Measurements from ENCODE around the gene VIL1.

Gene VIL1

DNA sequence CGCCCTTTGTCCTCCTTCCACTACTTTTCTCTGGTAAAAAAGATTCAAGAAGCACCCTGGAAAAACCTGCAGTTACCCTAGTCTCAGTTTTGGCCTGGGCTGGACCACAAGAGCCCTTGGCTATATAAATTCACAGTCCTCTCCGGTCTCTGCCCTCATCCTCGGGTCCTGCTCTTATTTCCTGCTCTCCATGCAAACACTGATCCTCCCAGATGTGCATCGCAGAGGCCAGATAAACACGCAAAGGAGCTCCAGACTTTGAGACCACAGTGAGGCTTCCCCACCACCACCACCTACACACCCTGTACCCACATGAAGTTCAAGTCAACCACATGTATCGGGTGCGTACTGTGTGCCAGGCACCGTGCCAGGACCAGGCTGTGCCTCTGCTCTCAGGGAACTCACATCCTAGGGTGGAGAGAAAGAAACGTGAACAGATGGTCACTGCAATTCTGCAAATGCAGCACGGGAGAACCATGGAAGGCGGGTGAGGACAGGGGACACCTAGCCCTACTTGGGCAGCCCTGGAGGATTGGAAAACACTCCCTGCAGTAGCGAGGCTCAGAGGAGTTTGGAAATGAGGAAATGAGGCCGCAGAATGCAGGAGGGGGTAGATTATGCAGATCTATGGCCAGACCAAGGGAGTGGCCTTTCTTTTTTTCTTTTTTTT, 11.8 kb upstream of the VIL1 start:
- peak; percentile 45 for DNase-seq

DNA sequence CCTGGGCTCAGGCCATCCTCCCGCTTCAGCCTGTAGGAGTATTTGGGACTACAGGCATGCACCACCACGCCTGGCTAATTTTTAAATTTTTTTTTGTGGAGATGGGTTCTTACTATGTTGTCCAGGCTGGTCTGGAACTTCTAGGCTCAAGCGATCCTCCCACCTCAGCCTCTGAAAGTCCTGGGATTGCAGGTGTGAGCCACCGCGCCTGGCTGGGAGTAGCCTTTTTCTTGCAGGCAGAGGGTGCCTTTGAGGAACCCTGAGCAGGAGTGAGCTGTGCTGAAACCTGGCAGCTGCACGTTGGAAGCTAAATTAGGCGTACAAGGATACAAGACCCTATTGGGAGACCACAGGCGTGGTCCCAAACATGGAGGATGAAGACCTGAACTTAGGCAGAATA, 11.2 kb upstream of the VIL1 start:
- DNase-seq: no peak

DNA sequence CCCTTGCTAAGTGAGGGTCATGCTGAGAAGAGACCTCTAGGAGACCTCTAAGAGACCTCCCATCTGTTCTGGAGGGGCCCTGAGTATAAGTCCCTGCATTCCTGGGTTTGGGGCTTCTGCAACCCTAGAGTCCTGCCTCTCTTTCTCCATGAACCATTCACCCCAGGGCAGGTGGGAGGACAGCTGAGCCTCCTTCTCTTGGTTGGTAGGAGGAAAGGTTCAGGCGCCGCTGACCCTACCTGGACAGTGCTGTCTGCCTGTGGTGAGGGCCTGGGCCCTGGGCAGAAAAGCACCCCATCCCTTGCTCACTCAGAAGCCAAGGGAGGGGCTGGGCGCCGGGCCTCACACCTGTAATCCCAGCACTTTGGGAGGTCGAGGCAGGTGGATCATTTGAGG, 604 bp upstream of the VIL1 start:
- DNase-seq: no peak

DNA sequence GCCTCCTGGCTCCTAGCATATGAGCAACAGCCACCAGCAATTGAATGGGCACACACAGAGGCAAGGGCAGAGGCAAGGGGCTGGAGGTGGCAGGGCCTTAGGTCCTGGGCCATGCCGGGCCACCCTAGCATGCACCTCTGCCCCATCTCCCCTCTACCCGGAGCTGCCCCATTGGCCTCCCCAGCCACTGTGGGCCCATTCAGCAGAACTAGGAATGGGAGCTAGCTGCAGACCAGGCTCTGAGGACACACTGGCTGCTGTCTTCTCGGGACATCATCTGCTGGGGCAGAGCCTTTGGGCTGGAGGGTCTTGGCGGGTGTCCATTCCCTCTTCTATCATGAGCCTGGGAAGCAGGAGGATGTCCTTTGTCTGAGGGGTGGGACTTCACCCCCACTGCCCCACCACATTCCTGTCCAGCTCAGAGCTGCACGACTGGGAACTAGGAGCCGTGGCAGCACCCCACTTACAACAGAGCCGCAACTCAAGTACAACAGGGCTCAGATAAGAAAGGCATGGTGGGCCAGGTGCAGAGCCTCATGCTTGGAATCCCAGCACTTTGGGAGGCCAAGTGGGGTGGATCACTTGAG, 800 bp downstream of the VIL1 start:
- no peak for DNase-seq

DNA sequence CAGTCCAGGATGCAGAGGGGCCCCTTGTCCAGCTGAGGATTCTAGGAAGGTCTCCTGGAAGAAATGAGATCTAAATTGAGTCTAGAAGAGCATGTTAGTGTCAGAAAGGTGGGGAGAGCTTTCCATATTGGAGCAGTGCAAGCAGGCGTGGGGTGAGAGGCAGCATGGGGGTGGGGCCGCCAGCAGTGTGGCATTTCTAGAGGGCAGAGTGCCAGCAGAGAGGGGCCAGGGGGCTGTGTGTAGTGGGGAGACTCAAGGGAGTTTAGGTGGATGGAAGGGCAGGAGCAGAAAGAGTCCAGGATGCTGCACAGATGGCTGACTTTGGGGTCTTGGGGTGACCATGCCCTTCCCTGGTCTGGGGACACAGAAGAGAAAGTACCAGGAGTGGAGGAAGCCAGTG, 2.1 kb downstream of the VIL1 start:
- no peak for DNase-seq

DNA sequence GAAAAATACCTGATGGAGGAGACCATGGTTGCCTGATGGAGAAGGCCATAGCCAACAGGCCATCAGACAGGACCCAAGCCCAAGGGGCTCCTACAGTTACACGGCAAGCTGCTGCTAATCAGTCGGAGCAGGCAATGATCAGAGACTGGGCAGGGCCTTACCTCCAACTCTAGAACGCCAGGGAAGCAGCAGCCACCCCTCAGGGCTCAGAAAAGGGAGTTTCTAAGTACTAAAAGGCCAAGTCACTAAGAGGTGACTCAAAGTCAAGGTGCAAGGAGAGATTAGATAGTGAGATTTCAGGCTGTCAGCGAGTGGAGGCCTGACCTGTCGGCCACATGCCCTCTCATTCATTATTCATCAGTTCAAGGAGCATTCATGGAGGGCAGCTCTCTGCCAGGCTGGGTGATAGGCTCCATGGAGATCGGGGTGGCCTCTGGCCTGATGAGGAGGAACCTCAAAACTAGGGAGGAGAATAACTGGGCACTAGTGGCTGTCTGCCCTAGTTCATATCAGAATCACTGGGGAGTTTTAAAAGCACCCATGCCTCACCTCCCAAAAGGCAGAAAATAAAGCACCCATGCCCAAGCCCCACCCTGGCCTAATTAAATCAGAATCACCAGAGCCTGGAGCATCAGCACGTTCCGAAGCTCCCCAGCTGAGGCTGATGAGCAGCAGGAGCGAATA, 3.6 kb downstream of the VIL1 start:
- no peak for DNase-seq

DNA sequence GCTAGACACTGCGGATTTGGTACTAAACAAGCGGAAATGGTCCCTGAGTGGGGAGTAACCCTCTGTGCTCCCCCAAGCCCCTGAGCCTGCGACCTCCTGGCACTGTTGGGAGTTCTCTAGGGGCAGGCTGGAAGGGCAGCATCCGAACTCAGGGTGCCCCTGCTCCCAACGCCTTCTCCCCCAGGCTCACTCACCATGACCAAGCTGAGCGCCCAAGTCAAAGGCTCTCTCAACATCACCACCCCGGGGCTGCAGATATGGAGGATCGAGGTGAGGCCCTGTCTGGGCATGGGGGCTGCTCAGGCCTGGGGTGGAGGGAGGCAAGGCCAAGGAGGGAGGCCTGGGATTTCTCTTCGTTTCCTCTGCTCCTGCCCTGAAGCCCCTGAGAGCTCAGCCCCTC, 4.7 kb downstream of the VIL1 start:
- DNase-seq: no peak

DNA sequence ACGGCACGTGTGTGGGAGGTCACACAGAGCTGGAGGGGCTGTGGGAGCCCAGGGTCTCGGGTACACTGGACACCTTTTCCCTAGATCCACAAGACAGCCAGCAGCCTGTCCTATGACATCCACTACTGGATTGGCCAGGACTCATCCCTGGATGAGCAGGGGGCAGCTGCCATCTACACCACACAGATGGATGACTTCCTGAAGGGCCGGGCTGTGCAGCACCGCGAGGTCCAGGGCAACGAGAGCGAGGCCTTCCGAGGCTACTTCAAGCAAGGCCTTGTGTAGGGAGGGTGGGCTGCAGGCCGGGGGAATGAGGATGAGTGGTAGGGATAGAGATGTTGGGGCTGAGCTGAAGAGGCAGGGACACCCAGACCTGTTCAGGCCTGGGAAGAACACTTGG, 6.6 kb downstream of the VIL1 start:
- DNase-seq: no peak

DNA sequence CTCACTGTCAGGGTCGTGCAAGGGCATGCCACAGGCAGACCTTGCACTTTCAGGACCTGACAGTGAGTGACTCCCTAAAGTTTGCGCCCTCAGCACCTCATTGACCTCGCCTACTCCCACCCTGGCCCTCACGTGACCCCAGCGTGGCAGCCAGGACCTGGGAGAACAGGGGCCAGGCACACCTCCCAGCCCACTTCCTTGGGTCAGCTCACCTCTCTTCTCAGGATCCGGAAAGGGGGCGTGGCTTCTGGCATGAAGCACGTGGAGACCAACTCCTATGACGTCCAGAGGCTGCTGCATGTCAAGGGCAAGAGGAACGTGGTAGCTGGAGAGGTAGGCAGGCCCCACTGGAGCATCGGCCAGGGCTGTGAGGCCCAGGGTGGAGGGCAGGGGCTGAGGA, 8.8 kb downstream of the VIL1 start:
- no peak for DNase-seq

DNA sequence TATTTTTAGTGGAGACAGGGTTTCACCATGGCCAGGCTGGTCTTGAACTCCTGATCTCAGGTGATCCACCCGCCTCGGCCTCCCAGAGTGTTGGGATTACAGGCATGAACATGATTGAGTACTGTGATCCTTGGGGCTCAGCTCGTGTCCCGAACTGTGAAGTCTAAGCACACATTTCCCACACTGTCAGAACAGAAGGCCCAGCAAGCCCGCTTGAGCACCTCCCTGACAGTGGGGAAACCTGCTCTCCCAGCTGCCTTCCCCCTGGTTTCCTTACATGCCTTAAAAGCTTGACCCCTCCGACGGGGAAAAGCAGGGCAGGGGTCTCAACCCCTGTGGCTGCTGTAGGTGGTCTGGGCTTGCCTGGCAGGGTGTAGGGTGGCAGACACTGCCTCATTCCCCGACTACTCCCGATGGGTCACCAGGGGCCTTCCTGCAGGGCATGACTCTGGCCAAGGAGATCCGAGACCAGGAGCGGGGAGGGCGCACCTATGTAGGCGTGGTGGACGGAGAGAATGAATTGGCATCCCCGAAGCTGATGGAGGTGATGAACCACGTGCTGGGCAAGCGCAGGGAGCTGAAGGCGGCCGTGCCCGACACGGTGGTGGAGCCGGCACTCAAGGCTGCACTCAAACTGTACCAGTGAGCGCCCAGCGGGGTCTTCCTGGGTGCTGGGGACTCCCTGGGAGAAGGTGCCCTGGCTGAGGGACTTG, 10.1 kb downstream of the VIL1 start:
- DNase-seq: no peak

DNA sequence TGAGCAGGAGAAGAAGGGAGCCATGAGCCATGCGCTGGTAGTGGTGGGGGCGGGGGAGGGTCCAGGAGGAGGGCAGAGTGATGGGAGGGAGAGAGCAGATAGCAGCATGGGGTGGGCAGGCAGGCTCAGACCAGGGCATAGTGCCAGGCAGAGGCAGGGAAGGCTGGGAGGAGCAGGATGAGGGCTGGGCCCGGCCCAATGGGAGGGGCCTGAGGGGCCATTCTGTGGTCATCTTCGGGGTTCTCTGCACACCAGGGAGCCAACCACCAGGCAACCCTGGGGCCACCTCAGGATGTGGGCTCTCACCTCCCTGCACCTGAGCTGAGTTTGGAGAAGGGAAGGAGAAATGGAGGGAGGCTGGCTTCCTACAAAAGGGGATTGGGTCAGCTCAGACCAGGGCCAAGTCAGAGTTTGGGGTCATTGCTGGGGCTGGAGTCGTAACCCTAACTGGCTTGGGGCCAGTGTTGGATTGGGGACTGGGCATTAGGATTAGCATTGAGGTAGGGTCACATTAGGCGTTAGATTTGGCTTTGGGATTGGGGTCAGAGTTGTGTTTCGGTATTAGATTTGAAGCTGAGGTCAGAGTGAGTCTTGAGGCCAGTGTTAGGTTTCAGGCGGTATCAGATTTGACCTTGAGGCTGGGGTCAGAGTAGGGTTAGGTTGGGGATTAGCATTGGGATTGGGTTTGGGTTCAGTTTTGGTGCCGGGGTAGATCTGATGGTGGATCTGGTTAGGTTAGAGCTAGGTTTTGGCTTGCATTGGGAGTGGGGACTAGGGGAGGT, 11.2 kb downstream of the VIL1 start:
- DNase-seq: no peak

DNA sequence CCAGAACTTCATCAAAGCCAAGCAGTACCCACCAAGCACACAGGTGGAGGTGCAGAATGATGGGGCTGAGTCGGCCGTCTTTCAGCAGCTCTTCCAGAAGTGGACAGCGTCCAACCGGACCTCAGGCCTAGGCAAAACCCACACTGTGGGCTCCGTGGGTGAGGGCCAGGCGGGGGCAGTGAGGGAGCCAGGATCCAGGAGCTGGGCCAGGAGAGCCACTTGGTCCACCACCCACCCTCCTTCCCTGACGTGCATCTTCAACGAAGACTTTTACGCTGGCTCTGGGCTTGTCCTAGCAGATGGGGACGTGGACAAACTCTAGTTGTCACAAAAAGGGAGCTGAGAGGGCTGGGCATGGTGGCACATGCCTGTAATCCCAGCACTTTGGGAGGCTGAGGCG, 11.8 kb downstream of the VIL1 start:
- no peak for DNase-seq

DNA sequence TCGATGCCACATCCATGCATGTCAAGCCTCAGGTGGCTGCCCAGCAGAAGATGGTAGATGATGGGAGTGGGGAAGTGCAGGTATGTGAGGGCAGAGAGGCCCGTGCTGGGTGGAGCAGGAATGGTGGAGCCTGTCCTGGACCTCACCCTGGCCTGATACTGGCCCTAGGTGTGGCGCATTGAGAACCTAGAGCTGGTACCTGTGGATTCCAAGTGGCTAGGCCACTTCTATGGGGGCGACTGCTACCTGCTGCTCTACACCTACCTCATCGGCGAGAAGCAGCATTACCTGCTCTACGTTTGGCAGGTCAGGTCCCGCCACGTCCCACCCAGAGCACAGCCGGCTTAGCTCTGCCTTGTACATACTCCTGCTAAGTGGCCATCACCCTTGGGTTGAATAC, 13.0 kb downstream of the VIL1 start:
- DNase-seq: no peak

DNA sequence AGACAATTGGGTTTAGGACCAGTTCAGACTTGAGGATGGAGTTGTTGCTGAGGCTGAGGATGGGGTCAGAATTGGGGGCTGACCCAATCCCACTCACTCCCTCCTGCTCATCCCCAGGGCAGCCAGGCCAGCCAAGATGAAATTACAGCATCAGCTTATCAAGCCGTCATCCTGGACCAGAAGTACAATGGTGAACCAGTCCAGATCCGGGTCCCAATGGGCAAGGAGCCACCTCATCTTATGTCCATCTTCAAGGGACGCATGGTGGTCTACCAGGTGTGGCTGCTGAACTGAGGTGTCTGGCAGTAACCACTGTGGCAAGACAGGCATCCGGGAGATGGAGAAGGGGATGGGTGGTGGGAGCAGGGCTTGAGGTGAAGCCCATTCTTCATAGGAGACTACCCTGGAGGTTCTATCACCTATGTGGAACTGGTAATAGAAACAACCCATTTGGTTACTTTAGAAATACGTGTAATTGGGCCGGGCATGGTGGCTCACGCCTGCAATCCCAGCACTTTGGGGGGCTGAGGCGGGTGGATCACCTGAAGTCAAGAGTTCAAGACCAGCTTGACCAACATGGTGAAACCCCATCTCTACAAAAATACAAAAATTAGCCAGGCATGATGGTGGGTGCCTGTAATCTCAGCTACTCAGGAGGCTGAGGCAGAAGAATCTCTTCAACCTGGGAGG, 13.9 kb downstream of the VIL1 start:
- DNase-seq: no peak

DNA sequence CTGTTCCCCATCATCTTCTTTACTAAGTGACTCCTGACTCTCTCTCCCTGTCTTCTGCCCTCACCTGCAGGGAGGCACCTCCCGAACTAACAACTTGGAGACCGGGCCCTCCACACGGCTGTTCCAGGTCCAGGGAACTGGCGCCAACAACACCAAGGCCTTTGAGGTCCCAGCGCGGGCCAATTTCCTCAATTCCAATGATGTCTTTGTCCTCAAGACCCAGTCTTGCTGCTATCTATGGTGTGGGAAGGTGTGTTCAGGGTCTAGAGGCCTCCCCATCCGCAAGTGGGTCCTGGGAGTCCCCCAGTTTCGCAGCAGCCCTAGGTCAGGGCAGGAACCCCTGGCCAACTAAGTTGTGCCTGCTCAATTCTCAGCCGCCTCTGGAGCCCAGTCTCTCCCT, 15.5 kb downstream of the VIL1 start:
- no peak for DNase-seq

DNA sequence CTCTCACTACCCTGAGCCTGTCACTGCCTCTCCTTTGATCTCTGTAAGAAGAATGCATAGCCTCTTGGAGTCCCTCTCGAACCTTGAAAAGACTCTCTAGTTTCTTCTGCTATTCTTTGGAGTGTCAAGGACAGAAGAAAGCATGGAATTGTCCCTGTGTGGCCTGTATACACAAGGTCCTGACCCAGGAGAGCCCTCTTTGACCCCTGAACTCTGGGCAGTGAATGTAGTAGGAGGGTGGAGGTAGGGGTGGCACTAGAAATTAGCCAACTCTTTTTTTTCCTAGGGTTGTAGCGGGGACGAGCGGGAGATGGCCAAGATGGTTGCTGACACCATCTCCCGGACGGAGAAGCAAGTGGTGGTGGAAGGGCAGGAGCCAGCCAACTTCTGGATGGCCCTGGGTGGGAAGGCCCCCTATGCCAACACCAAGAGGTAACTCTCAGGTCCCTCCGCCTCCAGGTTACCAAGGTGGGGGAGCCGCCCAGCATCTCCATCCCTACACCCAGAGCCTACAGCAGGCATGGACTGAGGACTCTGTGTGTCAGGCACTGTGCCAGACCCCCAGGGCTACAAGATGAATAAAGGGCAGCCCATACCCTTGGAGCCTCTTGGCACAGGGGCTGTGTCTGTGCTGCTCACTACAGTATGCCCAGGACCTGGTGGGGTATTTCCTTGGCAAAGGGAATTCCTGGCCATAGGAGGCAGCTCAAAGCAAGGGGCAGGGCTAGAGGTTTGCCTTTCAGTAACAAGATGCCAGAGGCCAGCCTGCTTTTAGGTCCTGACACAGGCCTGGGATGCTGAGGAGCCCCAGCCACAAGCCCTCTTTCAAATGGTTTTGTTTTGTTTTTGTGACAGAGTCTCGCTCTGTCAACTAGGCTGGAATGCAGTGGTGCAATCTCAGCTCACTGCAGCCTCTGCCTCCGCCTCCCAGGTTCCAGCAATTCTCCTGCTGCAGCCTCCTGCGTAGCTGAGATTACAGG, 16.4 kb downstream of the VIL1 start:
- no peak for DNase-seq

DNA sequence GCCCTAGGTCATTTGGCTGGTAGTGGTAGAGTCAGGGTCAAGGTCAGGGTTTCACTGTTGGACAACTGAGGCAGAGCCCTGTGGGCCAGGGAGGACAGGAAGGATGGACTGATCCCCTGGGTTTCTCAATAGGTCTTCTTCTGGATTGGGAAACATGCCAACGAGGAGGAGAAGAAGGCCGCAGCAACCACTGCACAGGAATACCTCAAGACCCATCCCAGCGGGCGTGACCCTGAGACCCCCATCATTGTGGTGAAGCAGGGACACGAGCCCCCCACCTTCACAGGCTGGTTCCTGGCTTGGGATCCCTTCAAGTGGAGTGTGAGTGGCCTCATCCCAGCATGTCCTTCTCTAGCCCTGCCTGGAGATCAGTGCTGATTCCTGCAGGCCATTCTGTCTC, 18.1 kb downstream of the VIL1 start:
- no peak for DNase-seq

DNA sequence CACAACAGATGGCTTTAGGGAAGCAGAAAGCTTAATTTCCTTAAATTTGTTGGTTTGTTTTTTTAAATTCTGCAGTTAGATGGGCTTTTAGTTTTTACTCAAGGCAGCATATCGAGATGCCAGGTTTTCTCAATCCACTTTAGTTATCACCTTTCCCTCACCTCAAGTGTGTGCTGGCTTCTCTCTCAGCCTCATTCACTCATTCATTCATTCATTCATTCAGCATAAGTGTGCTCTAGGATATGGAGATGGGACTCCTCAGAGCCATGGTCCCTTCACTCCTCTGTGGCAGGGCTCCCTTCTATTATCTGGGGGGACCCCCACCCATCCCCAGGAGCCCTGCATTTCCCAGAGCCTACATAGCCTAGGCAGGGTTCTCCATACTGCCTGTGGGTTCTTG, 19.0 kb downstream of the VIL1 start:
- DNase-seq: no peak

DNA sequence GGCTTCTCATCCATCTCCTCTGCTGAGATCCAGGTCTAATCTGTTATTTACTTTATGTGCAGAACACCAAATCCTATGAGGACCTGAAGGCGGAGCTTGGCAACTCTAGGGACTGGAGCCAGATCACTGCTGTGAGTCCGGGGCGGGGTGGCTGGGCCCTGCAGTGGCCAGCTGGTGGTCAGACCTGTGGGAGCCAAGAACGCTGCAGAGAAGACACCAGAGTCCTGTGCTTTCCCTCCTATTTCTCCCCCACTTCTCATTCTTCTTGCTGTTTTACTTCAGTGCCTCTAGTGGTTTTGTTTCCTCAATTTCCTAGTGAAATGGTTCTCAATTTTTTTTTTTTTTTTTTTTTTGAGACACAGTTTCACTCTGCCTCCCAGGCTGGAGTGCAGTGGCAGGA, 19.7 kb downstream of the VIL1 start:
- DNase-seq: no peak

DNA sequence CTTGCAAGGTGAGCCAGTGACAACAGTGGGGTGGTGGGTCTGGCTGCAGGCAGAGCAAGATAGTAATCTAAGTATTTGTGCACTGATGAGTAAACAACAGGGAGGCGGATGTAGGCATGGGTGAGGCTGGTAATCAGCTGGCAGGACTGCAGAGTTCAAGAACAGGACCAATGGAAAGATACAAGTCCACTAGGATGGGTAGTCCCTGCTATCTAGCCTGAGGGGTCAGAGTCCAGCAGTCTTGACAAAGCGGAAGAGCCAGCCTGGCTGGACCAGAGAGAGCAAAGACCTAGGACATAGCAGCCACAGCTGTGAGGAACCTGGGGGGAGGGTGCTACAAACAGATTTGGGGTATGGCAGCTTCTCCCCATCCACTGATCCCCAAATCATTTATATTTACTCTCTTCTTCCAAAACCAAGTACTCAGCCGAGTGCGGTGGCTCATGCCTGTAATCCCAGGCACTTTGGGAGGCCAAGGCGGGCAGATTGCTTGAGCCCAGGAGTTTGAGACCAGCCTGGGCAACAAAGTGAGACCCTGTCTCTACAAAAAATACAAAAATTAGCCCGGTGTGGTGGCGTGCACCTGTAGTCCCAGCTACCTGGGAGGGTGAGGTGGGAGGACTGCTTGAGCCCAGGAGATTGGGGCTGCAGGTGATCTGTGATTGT, 25.9 kb downstream of the VIL1 start:
- no peak for DNase-seq

DNA sequence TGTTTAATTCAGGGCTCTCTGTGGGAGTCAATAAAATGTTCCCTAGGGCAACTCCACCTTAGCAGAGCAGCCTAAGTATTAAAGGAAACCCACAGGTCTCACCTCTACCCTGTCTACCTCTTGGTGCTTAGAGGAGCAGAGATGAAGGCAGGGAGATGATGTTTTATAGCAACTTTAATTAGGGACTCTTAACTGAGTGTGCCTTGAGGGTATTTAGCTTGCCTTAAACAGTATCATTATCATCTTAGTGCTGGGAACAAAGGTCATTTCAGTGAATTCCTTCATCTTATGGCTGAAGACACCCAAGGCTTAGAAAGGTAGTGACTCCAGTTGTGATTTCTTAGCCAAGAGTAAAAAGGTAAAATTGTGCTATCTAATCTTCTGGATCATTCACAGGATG, 26.7 kb downstream of the VIL1 start:
- DNase-seq: no peak
